ENCODE measurements around the gene RFX2. TPM values are rescaled to one million over a fixed set of nuclear protein-coding genes. Genes with fewer than 3 reads are reported as not detected.

RFX2 gene
- total and polyA plus RNA-seq, 2 experiments from 2014 or later, result 2.3 to 4.9 TPM

DNA sequence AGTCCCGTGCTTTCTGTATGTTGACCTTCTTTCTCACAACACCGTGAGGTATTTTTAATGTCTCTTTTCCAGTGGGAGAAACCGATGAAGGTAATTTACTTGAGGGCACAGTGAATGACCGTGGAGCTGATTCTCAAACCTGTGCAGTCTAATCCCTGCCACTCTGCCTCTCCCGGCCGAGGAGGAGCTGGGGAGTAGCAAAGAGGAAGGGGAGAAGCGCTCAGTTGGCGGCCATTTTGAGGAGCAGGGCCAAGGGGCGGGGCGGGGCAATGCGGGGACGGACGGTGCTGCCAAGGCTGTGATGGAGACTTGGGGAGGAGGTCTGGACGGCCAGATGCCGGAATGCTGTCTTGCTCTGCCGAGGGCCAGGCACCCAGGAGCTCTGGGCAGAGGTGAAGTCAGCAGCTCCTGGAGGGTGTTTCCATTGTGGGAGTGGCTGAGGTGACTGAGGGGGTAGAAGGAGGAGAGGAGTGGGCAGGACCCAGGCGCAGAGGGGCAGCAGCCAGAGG, 120.0 kb downstream of the RFX2 start:
- H2AFZ ChIP-seq, result peak overlapping the region; percentile 71
- H3K4me2 ChIP-seq, result peak overlapping the region; percentile 57
- H3K79me2 ChIP-seq, result no peaks in the 10 kb centered on the region
- no peak overlapping the region for H3K4me3 ChIP-seq
- no peak for DNase-seq (ENCODE audit: low spot score)
- no peaks in the 10 kb centered on the region for H3K9me3 ChIP-seq (ENCODE audit: low read depth)
- peaks cover 17% of the 10 kb centered on the region for H3K4me1 ChIP-seq (ENCODE audit: insufficient read depth)
- no peaks in the 10 kb centered on the region for H3K36me3 ChIP-seq (replicated peaks; ENCODE audit: insufficient read depth, low read depth)
- H3K27me3 ChIP-seq, result no peaks in the 10 kb centered on the region
- no peaks in the 10 kb centered on the region for H4K20me1 ChIP-seq (ENCODE audit: insufficient read depth, poor library complexity, severe bottlenecking)
- H3K27ac ChIP-seq, result no peak overlapping the region
- WGBS (ENCODE audit: low lambda C conversion rate, missing lambda C conversion rate), result 51% methylated on average over 12 of the region's 17 CpGs
- TF ChIP-seq, protein P1, sequence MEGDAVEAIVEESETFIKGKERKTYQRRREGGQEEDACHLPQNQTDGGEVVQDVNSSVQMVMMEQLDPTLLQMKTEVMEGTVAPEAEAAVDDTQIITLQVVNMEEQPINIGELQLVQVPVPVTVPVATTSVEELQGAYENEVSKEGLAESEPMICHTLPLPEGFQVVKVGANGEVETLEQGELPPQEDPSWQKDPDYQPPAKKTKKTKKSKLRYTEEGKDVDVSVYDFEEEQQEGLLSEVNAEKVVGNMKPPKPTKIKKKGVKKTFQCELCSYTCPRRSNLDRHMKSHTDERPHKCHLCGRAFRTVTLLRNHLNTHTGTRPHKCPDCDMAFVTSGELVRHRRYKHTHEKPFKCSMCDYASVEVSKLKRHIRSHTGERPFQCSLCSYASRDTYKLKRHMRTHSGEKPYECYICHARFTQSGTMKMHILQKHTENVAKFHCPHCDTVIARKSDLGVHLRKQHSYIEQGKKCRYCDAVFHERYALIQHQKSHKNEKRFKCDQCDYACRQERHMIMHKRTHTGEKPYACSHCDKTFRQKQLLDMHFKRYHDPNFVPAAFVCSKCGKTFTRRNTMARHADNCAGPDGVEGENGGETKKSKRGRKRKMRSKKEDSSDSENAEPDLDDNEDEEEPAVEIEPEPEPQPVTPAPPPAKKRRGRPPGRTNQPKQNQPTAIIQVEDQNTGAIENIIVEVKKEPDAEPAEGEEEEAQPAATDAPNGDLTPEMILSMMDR (IDR thresholded peaks at IDR 0.05; ENCODE audit: poor library complexity), result no peak
- TF ChIP-seq EZH2 (IDR thresholded peaks at IDR 0.05; ENCODE audit: borderline replicate concordance), result no peak
- no peak for TF ChIP-seq EZH2phosphoT487 (IDR thresholded peaks at IDR 0.05; ENCODE audit: low read depth, severe bottlenecking, unreplicated experiment)
- H3K9me2 ChIP-seq (replicated peaks; ENCODE audit: insufficient read depth), result no peaks in the 10 kb centered on the region

DNA sequence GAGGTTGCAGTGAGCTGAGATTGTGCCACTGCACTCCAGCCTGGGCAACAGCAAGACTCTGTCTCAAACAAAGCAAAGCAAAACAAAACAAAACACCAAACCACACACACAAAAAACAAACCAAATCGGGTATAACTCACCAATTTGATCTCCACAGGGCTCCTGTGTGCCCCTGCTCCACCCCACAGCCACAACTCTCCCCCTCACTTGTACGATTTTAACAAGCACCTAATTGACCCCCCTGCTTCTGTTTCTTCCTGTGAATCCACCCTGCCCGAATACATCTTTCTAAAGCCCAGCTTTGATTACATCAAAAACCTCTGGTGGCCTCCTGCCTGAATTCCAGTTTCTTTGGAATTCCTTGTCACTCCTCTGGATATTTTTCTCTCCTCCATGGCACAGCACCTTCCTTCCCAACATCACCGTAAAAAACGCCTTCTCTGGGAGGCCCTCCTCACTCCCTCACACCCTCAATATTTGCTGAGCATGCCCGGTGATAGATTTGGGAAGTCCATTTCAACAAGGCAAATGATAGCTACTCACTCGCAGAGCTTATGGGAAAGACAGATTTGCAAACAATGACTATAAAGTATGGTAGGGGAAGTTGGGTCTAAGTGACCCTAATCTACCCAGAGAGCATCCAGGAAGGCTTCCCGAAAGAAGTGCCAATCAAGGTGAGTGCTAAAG, 120.8 kb downstream of the RFX2 start:
- Histone ChIP-seq H3K27ac (no peak overlapping the region), H3K4me3 (no peak overlapping the region), H3K9me3 (ENCODE audit: low read depth) (no peaks in the 10 kb centered on the region), H3K4me2 (no peak overlapping the region), H2AFZ (no peak overlapping the region), H3K79me2 (no peaks in the 10 kb centered on the region), H4K20me1 (ENCODE audit: insufficient read depth, poor library complexity, severe bottlenecking) (no peaks in the 10 kb centered on the region), H3K36me3 (replicated peaks; ENCODE audit: insufficient read depth, low read depth) (no peaks in the 10 kb centered on the region), H3K4me1 (ENCODE audit: insufficient read depth) (peaks cover 17% of the 10 kb centered on the region), H3K9me2 (replicated peaks; ENCODE audit: insufficient read depth) (no peaks in the 10 kb centered on the region), H3K27me3 (no peaks in the 10 kb centered on the region)
- DNase-seq (ENCODE audit: low spot score), result no peak
- TF ChIP-seq EZH2phosphoT487 (IDR thresholded peaks at IDR 0.05; ENCODE audit: low read depth, severe bottlenecking, unreplicated experiment) (no peak), EZH2 (IDR thresholded peaks at IDR 0.05; ENCODE audit: borderline replicate concordance) (no peak)
- TF ChIP-seq, protein P1 (IDR thresholded peaks at IDR 0.05; ENCODE audit: poor library complexity), result no peak
- WGBS (ENCODE audit: low lambda C conversion rate, missing lambda C conversion rate), result 83% methylated on average over 8 of the region's 8 CpGs

DNA sequence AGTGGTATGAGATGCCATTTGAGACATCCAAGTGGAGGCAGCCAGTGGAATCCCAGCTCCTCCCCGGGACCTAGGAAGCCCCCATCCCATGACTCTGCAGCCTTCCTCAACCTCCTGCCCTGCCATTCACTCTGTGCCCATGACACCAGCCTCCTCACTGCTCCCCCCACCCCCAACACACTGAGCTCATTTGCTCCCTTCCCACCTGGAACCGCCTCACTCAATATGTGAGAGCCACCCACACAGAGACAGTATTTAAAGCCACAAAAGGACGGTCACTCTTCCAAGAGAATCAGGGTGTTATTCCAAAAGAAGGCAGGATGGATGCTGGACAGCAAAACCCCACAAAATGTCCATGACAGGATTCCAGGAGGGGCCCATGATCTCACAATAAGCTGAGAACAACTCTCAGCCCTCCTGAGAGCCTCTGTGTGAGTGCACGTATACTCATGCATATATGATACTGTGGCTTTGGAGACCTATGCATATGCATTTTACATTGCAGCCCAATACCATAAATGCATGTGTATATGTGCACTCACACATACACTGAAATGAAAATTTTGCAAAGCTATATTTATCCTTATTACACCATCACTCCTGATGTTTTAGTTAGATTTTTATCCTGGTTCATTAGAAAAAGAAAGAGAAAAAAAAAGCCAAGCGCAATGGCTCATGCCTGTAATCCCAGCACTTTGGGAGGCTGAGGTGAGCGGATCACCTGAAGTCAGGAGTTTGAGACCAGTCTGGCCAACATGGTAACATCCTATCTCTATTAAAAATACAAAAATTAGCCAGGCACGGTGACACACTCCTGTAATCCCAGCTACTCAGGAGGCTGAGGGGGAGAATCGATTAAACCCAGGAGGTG, 121.5 kb downstream of the RFX2 start:
- Histone ChIP-seq H2AFZ (no peak overlapping the region), H3K27ac (no peak overlapping the region), H3K4me2 (no peak overlapping the region), H3K9me3 (ENCODE audit: low read depth) (no peaks in the 10 kb centered on the region), H3K4me1 (ENCODE audit: insufficient read depth) (peaks cover 10% of the 10 kb centered on the region), H3K27me3 (no peaks in the 10 kb centered on the region), H3K36me3 (replicated peaks; ENCODE audit: insufficient read depth, low read depth) (no peaks in the 10 kb centered on the region), H3K4me3 (no peak overlapping the region), H3K79me2 (no peaks in the 10 kb centered on the region), H4K20me1 (ENCODE audit: insufficient read depth, poor library complexity, severe bottlenecking) (no peaks in the 10 kb centered on the region), H3K9me2 (replicated peaks; ENCODE audit: insufficient read depth) (no peaks in the 10 kb centered on the region)
- WGBS (ENCODE audit: low lambda C conversion rate, missing lambda C conversion rate), result 84% methylated on average over 8 of the region's 8 CpGs
- no peak for DNase-seq (ENCODE audit: low spot score)
- TF ChIP-seq EZH2 (IDR thresholded peaks at IDR 0.05; ENCODE audit: borderline replicate concordance) (no peak), EZH2phosphoT487 (IDR thresholded peaks at IDR 0.05; ENCODE audit: low read depth, severe bottlenecking, unreplicated experiment) (no peak)
- TF ChIP-seq, protein P1 (IDR thresholded peaks at IDR 0.05; ENCODE audit: poor library complexity), result no peak
